Measurements from ENCODE around the gene C3orf22. TPM values are rescaled to one million over a fixed set of nuclear protein-coding genes. Genes with fewer than 3 reads are reported as not detected.

The C3orf22 gene
- total RNA-seq, 2 donors from 2014 or later = not detected

DNA sequence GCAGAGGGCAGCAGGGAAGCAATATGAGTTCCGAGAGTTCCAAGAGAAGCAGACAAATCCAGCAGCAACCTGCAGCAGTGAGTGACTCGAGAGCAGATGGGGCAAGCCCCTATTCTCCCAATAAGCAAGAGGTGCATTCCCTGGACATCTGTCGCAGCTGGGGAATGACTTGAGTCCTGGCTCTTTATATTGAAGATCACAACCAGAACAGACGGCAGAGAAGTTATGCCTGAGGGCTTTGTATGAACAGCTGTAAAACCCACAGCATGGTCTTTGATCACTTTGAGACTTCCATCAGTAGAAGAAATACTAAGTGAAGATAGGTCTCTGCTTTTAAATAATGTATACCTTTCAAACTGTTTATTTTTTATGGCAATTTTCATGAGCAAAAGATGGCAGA, 23.6 kb upstream of the C3orf22 start:
- H3K4me3 Mint-ChIP-seq = no peak overlapping the region
- Histone ChIP-seq H3K9ac (ENCODE audit: extremely low read depth, low read length, poor library complexity, severe bottlenecking) (no peak overlapping the region), H3K9me3 (ENCODE audit: control insufficient read depth, low read length) (no peaks in the 10 kb centered on the region), H3K36me3 (ENCODE audit: control insufficient read depth, insufficient read depth, low read length) (no peaks in the 10 kb centered on the region), H3K27me3 (ENCODE audit: control insufficient read depth, insufficient read depth, low read length, poor library complexity, severe bottlenecking) (no peaks in the 10 kb centered on the region), H3K4me1 (ENCODE audit: control insufficient read depth, insufficient read depth, low read length) (no peaks in the 10 kb centered on the region), H3K27ac (ENCODE audit: low read depth, low read length) (no peak overlapping the region), H3K4me3 (ENCODE audit: low read length) (no peak overlapping the region)
- TF ChIP-seq, protein P1, sequence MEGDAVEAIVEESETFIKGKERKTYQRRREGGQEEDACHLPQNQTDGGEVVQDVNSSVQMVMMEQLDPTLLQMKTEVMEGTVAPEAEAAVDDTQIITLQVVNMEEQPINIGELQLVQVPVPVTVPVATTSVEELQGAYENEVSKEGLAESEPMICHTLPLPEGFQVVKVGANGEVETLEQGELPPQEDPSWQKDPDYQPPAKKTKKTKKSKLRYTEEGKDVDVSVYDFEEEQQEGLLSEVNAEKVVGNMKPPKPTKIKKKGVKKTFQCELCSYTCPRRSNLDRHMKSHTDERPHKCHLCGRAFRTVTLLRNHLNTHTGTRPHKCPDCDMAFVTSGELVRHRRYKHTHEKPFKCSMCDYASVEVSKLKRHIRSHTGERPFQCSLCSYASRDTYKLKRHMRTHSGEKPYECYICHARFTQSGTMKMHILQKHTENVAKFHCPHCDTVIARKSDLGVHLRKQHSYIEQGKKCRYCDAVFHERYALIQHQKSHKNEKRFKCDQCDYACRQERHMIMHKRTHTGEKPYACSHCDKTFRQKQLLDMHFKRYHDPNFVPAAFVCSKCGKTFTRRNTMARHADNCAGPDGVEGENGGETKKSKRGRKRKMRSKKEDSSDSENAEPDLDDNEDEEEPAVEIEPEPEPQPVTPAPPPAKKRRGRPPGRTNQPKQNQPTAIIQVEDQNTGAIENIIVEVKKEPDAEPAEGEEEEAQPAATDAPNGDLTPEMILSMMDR (conservative IDR thresholded peaks at IDR 0.05) = no peak
- peaks cover 11% of the 10 kb centered on the region for H3K9me3 Mint-ChIP-seq
- DNase-seq = no peak
- 85% methylated on average over 4 of the region's 4 CpGs for WGBS, 2 experiments (ENCODE audit: insufficient coverage in 1 of 2, insufficient read length in 1 of 2)
- H3K36me3 Mint-ChIP-seq (ENCODE audit: low read depth) = no peaks in the 10 kb centered on the region
- H3K4me1 Mint-ChIP-seq = peaks cover 16% of the 10 kb centered on the region
- peaks cover 3% of the 10 kb centered on the region for H3K27me3 Mint-ChIP-seq (ENCODE audit: insufficient read depth)
- no peak overlapping the region for H3K27ac Mint-ChIP-seq

DNA sequence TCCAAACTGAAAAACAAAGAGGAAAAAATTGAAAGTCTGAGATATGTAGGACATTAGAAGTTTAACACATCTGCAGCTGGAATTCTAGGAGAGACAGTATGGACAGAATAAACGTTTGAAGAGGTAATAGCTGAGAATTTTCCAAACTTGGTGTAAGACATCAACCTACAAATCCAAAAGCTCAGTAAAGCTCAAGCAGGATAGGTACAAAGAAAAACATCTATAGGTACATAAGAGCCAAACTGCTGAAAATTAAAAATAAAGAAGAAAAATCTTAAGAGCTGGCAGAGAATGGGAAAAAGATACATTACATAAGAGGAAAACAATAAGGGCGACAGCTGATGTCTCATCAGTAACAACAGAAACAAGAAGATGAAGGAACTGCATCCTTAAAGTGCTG, 22.8 kb upstream of the C3orf22 start:
- no peaks in the 10 kb centered on the region for H3K27me3 ChIP-seq (ENCODE audit: control insufficient read depth, insufficient read depth, low read length, poor library complexity, severe bottlenecking)
- no peaks in the 10 kb centered on the region for H3K36me3 ChIP-seq (ENCODE audit: control insufficient read depth, insufficient read depth, low read length)
- peaks cover 6% of the 10 kb centered on the region for H3K27me3 Mint-ChIP-seq (ENCODE audit: insufficient read depth)
- H3K27ac Mint-ChIP-seq = no peak overlapping the region
- no peak overlapping the region for H3K27ac ChIP-seq (ENCODE audit: low read depth, low read length)
- H3K4me3 ChIP-seq (ENCODE audit: low read length) = no peak overlapping the region
- H3K9ac ChIP-seq (ENCODE audit: extremely low read depth, low read length, poor library complexity, severe bottlenecking) = no peak overlapping the region
- no peaks in the 10 kb centered on the region for H3K9me3 ChIP-seq (ENCODE audit: control insufficient read depth, low read length)
- 96% methylated on average over 2 of the region's 2 CpGs; no CpG with 5 or more reads in 1 of the 2 experiments for WGBS, 2 experiments (ENCODE audit: insufficient coverage in 1 of 2, insufficient read length in 1 of 2)
- no peaks in the 10 kb centered on the region for H3K4me1 ChIP-seq (ENCODE audit: control insufficient read depth, insufficient read depth, low read length)
- peaks cover 5% of the 10 kb centered on the region for H3K9me3 Mint-ChIP-seq
- no peak overlapping the region for H3K4me3 Mint-ChIP-seq
- H3K4me1 Mint-ChIP-seq = peaks cover 20% of the 10 kb centered on the region
- H3K36me3 Mint-ChIP-seq (ENCODE audit: low read depth) = no peaks in the 10 kb centered on the region
- DNase-seq = no peak
- TF ChIP-seq, protein P1 (conservative IDR thresholded peaks at IDR 0.05) = no peak

DNA sequence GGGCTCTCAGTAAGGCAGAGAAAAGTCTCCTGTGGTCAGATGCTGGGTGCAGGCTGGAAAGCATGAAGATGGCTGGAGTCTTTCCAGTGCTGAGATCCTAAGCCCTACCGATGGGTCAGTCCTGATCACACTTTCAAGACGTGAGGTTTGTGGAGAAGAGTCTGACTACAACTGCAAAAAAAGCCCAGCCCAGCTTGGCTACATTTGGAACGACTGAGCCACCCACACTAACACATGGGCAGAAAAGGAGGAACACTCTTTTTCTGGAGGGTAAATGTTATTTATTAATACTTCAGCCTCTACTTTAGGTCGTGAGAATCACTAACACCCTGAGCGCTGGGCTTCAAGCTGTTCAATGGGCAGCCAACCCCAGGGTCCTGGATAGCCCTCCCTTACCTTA, 22.0 kb upstream of the C3orf22 start:
- H3K9me3 Mint-ChIP-seq = no peaks in the 10 kb centered on the region
- Histone ChIP-seq H3K4me3 (ENCODE audit: low read length) (no peak overlapping the region), H3K27me3 (ENCODE audit: control insufficient read depth, insufficient read depth, low read length, poor library complexity, severe bottlenecking) (no peaks in the 10 kb centered on the region), H3K9ac (ENCODE audit: extremely low read depth, low read length, poor library complexity, severe bottlenecking) (no peak overlapping the region), H3K36me3 (ENCODE audit: control insufficient read depth, insufficient read depth, low read length) (no peaks in the 10 kb centered on the region), H3K9me3 (ENCODE audit: control insufficient read depth, low read length) (no peaks in the 10 kb centered on the region), H3K4me1 (ENCODE audit: control insufficient read depth, insufficient read depth, low read length) (no peaks in the 10 kb centered on the region), H3K27ac (ENCODE audit: low read depth, low read length) (no peak overlapping the region)
- H3K27me3 Mint-ChIP-seq (ENCODE audit: insufficient read depth) = peaks cover 6% of the 10 kb centered on the region
- peak; percentile 43 for DNase-seq
- no peak overlapping the region for H3K27ac Mint-ChIP-seq
- H3K36me3 Mint-ChIP-seq (ENCODE audit: low read depth) = no peaks in the 10 kb centered on the region
- TF ChIP-seq, protein P1 (conservative IDR thresholded peaks at IDR 0.05) = no peak
- 89 to 90% methylated on average over 4 of the region's 5 CpGs for WGBS, 2 experiments (ENCODE audit: insufficient coverage in 1 of 2, insufficient read length in 1 of 2)
- peaks cover 20% of the 10 kb centered on the region for H3K4me1 Mint-ChIP-seq
- H3K4me3 Mint-ChIP-seq = no peak overlapping the region

All from endodermal cell (in vitro differentiated cells).